ENCODE measurements around the gene EPB41L3.

DNA sequence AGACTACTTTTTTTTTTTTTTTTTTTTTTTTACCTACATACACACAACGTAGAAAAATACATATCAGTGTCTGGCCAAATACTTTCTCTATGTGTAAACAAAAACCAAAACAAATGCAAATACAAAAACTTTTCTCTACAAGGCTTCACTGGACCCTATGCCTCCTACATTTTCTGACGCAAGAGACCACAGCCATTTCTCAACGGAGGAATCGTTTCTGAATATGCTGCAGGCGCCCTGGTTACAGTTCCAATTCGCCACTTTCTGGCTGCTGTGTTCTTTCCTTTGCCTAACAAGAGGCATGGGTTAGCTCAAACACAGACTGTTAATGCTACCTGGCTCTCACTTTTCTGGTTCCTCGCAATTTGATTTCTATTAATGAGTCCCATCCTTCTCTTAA, 96.4 kb downstream of the EPB41L3 start:
- TF ChIP-seq, protein P1, sequence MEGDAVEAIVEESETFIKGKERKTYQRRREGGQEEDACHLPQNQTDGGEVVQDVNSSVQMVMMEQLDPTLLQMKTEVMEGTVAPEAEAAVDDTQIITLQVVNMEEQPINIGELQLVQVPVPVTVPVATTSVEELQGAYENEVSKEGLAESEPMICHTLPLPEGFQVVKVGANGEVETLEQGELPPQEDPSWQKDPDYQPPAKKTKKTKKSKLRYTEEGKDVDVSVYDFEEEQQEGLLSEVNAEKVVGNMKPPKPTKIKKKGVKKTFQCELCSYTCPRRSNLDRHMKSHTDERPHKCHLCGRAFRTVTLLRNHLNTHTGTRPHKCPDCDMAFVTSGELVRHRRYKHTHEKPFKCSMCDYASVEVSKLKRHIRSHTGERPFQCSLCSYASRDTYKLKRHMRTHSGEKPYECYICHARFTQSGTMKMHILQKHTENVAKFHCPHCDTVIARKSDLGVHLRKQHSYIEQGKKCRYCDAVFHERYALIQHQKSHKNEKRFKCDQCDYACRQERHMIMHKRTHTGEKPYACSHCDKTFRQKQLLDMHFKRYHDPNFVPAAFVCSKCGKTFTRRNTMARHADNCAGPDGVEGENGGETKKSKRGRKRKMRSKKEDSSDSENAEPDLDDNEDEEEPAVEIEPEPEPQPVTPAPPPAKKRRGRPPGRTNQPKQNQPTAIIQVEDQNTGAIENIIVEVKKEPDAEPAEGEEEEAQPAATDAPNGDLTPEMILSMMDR (IDR thresholded peaks at IDR 0.05; ENCODE audit: low read length) = no peak
- TF ChIP-seq EZH2 (IDR thresholded peaks at IDR 0.05; ENCODE audit: borderline replicate concordance, low read length) = no peak

Data from OCI-LY1 (cell line).